Ishikawa (cell line): ENCODE data around the gene ADCY1.

Source experiments
- CEBPB ChIP-seq: IDR thresholded peaks from 2 replicates; pipeline ENCODE4 v1.6.1; 2012
- CREB1 ChIP-seq: IDR thresholded peaks from 2 replicates; pipeline ENCODE4 v1.6.1; 2012; ENCODE audit warnings: low read depth
- EGR1 ChIP-seq: IDR thresholded peaks from 2 replicates; pipeline ENCODE4 v1.6.1; 2012
- EP300 ChIP-seq: IDR thresholded peaks from 2 replicates; pipeline ENCODE4 v1.6.1; 2012; ENCODE audit warnings: borderline replicate concordance
- FOXM1 ChIP-seq: IDR thresholded peaks from 2 replicates; pipeline ENCODE4 v1.6.1; 2012; ENCODE audit warnings: low read depth, borderline replicate concordance
- MAX ChIP-seq: IDR thresholded peaks from 2 replicates; pipeline ENCODE4 v1.6.1; 2012
- NFIC ChIP-seq: IDR thresholded peaks from 2 replicates; pipeline ENCODE4 v1.6.1; 2012
- RAD21 ChIP-seq: IDR thresholded peaks from 2 replicates; pipeline ENCODE4 v1.6.1; 2012; ENCODE audit warnings: low read depth
- REST ChIP-seq: IDR thresholded peaks from 2 replicates; pipeline ENCODE4 v1.6.1; 2012; ENCODE audit warnings: low read depth, mild to moderate bottlenecking
- TAF1 ChIP-seq: IDR thresholded peaks from 2 replicates; pipeline ENCODE4 v1.6.1; 2012; ENCODE audit warnings: low read depth, mild to moderate bottlenecking
- TEAD4 ChIP-seq: IDR thresholded peaks from 2 replicates; pipeline ENCODE4 v1.6.1; 2012
- USF1 ChIP-seq: IDR thresholded peaks from 2 replicates; pipeline ENCODE4 v1.6.1; 2012
- YY1 ChIP-seq: IDR thresholded peaks from 2 replicates; pipeline ENCODE4 v1.6.1; 2012; ENCODE audit warnings: low read depth
- ZBTB7A ChIP-seq: IDR thresholded peaks from 2 replicates; pipeline ENCODE4 v1.6.1; 2012; ENCODE audit warnings: low read depth

- TF ChIP-seq CEBPB (no peak), YY1 (no peak), NFIC (no peak), EP300 (no peak), TAF1 (no peak), RAD21 (no peak), REST (no peak), FOXM1 (no peak), MAX (no peak), EGR1 (no peak), TEAD4 (no peak), USF1 (no peak), CREB1 (no peak), ZBTB7A (no peak)
Measured at GRCh38 chr7:45597286-45597984, 23.3 kb downstream of the ADCY1 start.
